Caco-2 (cell line): ENCODE results near the gene TRIM56. TPM values are rescaled to one million over a fixed set of nuclear protein-coding genes. Genes with fewer than 3 reads are reported as not detected.
"Not testable (repeated sequence)": the region's sequence is repeated elsewhere in the genome, so short reads cannot be mapped to it uniquely, and the experiment has no call there.

Source experiments
- BruUV-seq: library from RNA; stranded (reverse); fragments of 400-500 nt; replicated peaks from 2 replicates; lab custom pipeline; 2021; lab: Mats Ljungman, UMichigan
- CTCF ChIA-PET: fragments of 300-600 bp; sonication (Branson Sonifier 250); formaldehyde crosslinking; loops from one replicate; lab custom pipeline; 2022; ENCODE audit warnings: antibody characterized with exemption; lab: Charles Lee
- POLR2A ChIA-PET: fragments of 300-600 bp; sonication (Branson Sonifier 250); formaldehyde crosslinking; loops from one replicate; lab custom pipeline; 2022; ENCODE audit warnings: antibody characterized with exemption; lab: Charles Lee
- DNase-seq, 2 experiments: peaks; one replicate each; pipeline versions ENCODE4 v3.0.0 to v3.0.0-alpha.2; 2020 to 2022
- H3K27me3 ChIP-seq: replicated peaks from 2 replicates; pipeline ENCODE4 v1.6.0; 2011; ENCODE audit warnings: low read length; ENCODE audit not compliant: control insufficient read depth, insufficient read depth
- H3K36me3 ChIP-seq: 2 replicates; pipeline ENCODE4 v1.5.1; 2011; ENCODE audit warnings: low read length; ENCODE audit not compliant: control insufficient read depth, insufficient read depth
- H3K4me1 ChIP-seq: fragments of 250-450 bp; sonication (Bioruptor Pico); 2 replicates; pipeline ENCODE4 v1.5.1; 2020; ENCODE audit warnings: mild to moderate bottlenecking
- H3K4me3 ChIP-seq: 2 replicates; pipeline ENCODE4 v1.5.1; 2011; ENCODE audit warnings: low read depth, mild to moderate bottlenecking, control low read depth, low read length
- H3K9me3 ChIP-seq: fragments of 250-450 bp; sonication (Bioruptor Pico); 2 replicates; pipeline ENCODE4 v1.5.1; 2020; ENCODE audit warnings: mild to moderate bottlenecking, moderate library complexity
- H3K27ac Mint-ChIP-seq: one replicate; pipeline ENCODE4 v1.8.0; 2022; ENCODE audit warnings: mixed read lengths; ENCODE audit not compliant: unreplicated experiment
- H3K27me3 Mint-ChIP-seq: one replicate; pipeline ENCODE4 v1.8.0; 2022; ENCODE audit warnings: mixed read lengths; ENCODE audit not compliant: insufficient read depth, unreplicated experiment
- H3K36me3 Mint-ChIP-seq: one replicate; pipeline ENCODE4 v1.8.0; 2022; ENCODE audit warnings: mild to moderate bottlenecking, mixed read lengths; ENCODE audit not compliant: insufficient read depth, unreplicated experiment
- H3K4me1 Mint-ChIP-seq: one replicate; pipeline ENCODE4 v1.8.0; 2022; ENCODE audit warnings: low read depth, mixed read lengths; ENCODE audit not compliant: unreplicated experiment
- H3K4me3 Mint-ChIP-seq: one replicate; pipeline ENCODE4 v1.8.0; 2022; ENCODE audit warnings: mild to moderate bottlenecking, moderate library complexity, mixed read lengths; ENCODE audit not compliant: unreplicated experiment
- H3K9me3 Mint-ChIP-seq: one replicate; pipeline ENCODE4 v1.8.0; 2022; ENCODE audit warnings: mixed read lengths; ENCODE audit not compliant: unreplicated experiment
- CTCF ChIP-seq, 2 experiments: fragments of 200-600 bp in 1 of 2; IDR thresholded peaks; 1 replicate in 1 of 2; 2 replicates in 1 of 2; pipeline versions ENCODE4 v1.5.1 to v1.8.0; 2011 to 2022; ENCODE audit warnings: antibody characterized with exemption in 1 of 2, control low read depth in 1 of 2, inconsistent platforms in 1 of 2, low read depth in 1 of 2, low read length in 1 of 2, mild to moderate bottlenecking in 1 of 2, moderate library complexity in 1 of 2; ENCODE audit not compliant: insufficient read depth in 1 of 2, severe bottlenecking in 1 of 2, unreplicated experiment in 1 of 2
- intact Hi-C: fragments of 100-400 bp; cut with micrococcal nuclease; formaldehyde crosslinking; loops from one replicate; pipeline ENCODE4 v1.10.0; 2022; ENCODE audit not compliant: unreplicated experiment
- total RNA-seq: library from RNA; stranded (reverse); gene quantifications from 2 replicates; pipeline ENCODE4 v1.2.3, GENCODE V29; 2022

The TRIM56 gene
- total RNA-seq, 1 experiment from 2014 or later = 30.3 TPM

- H3K36me3 Mint-ChIP-seq = no peaks in the 10 kb centered on the region
- no peak for DNase-seq
- no peak overlapping the region for H3K4me3 ChIP-seq
- H3K36me3 ChIP-seq = no peaks in the 10 kb centered on the region
- POLR2A ChIA-PET = no interaction called here
- intact Hi-C loops = no loop called here
- no TSS peak for BruUV-seq
- H3K4me1 Mint-ChIP-seq = no peaks in the 10 kb centered on the region
- H3K9me3 Mint-ChIP-seq = no peaks in the 10 kb centered on the region
- H3K4me1 ChIP-seq = no peaks in the 10 kb centered on the region
- CTCF ChIA-PET = no interaction called here
- no peak for TF ChIP-seq CTCF (IDR thresholded peaks at IDR 0.05; ENCODE audit: insufficient read depth in 1 of 2, low read depth in 1 of 2, low read length in 1 of 2, severe bottlenecking in 1 of 2, unreplicated experiment in 1 of 2)
- no peaks in the 10 kb centered on the region for H3K27me3 Mint-ChIP-seq
- no peak overlapping the region for H3K27ac Mint-ChIP-seq
- no peaks in the 10 kb centered on the region for H3K9me3 ChIP-seq
- H3K4me3 Mint-ChIP-seq = no peak overlapping the region
- no peaks in the 10 kb centered on the region for H3K27me3 ChIP-seq
These were observed 24.1 kb downstream of the TRIM56 start for GRCh38 chr7:101109368-101109767.

GRCh38 chr7:101111261-101111660 is 26.0 kb downstream of the TRIM56 start:
- no TSS peak for BruUV-seq
- no peaks in the 10 kb centered on the region for H3K36me3 Mint-ChIP-seq
- H3K9me3 Mint-ChIP-seq = no peaks in the 10 kb centered on the region
- intact Hi-C loops = no loop called here
- CTCF ChIA-PET = no interaction called here
- H3K36me3 ChIP-seq = no peaks in the 10 kb centered on the region
- no peak overlapping the region for H3K4me3 Mint-ChIP-seq
- no peaks in the 10 kb centered on the region for H3K27me3 ChIP-seq
- no peaks in the 10 kb centered on the region for H3K9me3 ChIP-seq
- H3K27ac Mint-ChIP-seq = no peak overlapping the region
- H3K4me1 ChIP-seq = no peaks in the 10 kb centered on the region
- POLR2A ChIA-PET = no interaction called here
- H3K4me1 Mint-ChIP-seq = no peaks in the 10 kb centered on the region
- H3K4me3 ChIP-seq = no peak overlapping the region
- TF ChIP-seq CTCF (IDR thresholded peaks at IDR 0.05; ENCODE audit: insufficient read depth in 1 of 2, low read depth in 1 of 2, low read length in 1 of 2, severe bottlenecking in 1 of 2, unreplicated experiment in 1 of 2) = no peak
- DNase-seq = no peak
- no peaks in the 10 kb centered on the region for H3K27me3 Mint-ChIP-seq

GRCh38 chr7:101112233-101112632 is 27.0 kb downstream of the TRIM56 start:
- Histone ChIP-seq H3K36me3 (no peaks in the 10 kb centered on the region), H3K4me3 (no peak overlapping the region), H3K4me1 (no peaks in the 10 kb centered on the region), H3K27me3 (no peaks in the 10 kb centered on the region), H3K9me3 (no peaks in the 10 kb centered on the region)
- intact Hi-C loops = no loop called here
- TF ChIP-seq CTCF (IDR thresholded peaks at IDR 0.05; ENCODE audit: insufficient read depth in 1 of 2, low read depth in 1 of 2, low read length in 1 of 2, severe bottlenecking in 1 of 2, unreplicated experiment in 1 of 2) = no peak
- POLR2A ChIA-PET = no interaction called here
- H3K4me1 Mint-ChIP-seq = no peaks in the 10 kb centered on the region
- H3K27me3 Mint-ChIP-seq = no peaks in the 10 kb centered on the region
- BruUV-seq = no TSS peak
- H3K9me3 Mint-ChIP-seq = no peaks in the 10 kb centered on the region
- CTCF ChIA-PET = no interaction called here
- H3K27ac Mint-ChIP-seq = no peak overlapping the region
- H3K4me3 Mint-ChIP-seq = no peak overlapping the region
- DNase-seq = no peak
- no peaks in the 10 kb centered on the region for H3K36me3 Mint-ChIP-seq

GRCh38 chr7:101113140-101113539 is 27.9 kb downstream of the TRIM56 start:
- H3K4me1 ChIP-seq, H3K4me3 Mint-ChIP-seq, CTCF ChIA-PET, H3K27ac Mint-ChIP-seq, H3K27me3 ChIP-seq, POLR2A ChIA-PET, H3K4me3 ChIP-seq, H3K4me1 Mint-ChIP-seq, intact Hi-C loops, H3K36me3 ChIP-seq, H3K36me3 Mint-ChIP-seq, BruUV-seq, DNase-seq, H3K9me3 Mint-ChIP-seq, H3K27me3 Mint-ChIP-seq, H3K9me3 ChIP-seq: not testable (repeated sequence)
